HG02588 (cell line): ENCODE measurements around the gene CDK17.

ENCODE experiments used
- ATAC-seq: cut with Tn5 transposase; IDR thresholded peaks from one replicate; pipeline ENCODE4 v1.9.1; 2021; ENCODE audit warnings: mild to moderate bottlenecking, moderate library complexity; ENCODE audit not compliant: unreplicated experiment

Gene CDK17

GRCh38 chr12:96271469-96272199 is 128.6 kb downstream of the CDK17 start:
- ATAC-seq, result no peak

GRCh38 chr12:96266238-96266637 is 134.0 kb downstream of the CDK17 start:
- no peak for ATAC-seq

GRCh38 chr12:96265836-96266235 is 134.4 kb downstream of the CDK17 start:
- no peak for ATAC-seq

- no peak for ATAC-seq
Observed at GRCh38 chr12:96265400-96265799, 134.8 kb downstream of the CDK17 start.

GRCh38 chr12:96263449-96263902 is 136.8 kb downstream of the CDK17 start:
- no peak for ATAC-seq

GRCh38 chr12:96261557-96261956 is 138.7 kb downstream of the CDK17 start:
- no peak for ATAC-seq

GRCh38 chr12:96260644-96261043 is 139.6 kb downstream of the CDK17 start:
- ATAC-seq, result no peak

- ATAC-seq, result no peak
Observed at GRCh38 chr12:96260231-96260630, 140.0 kb downstream of the CDK17 start.

- ATAC-seq, result no peak
Observed at GRCh38 chr12:96258104-96258961, 141.9 kb downstream of the CDK17 start.

- no peak for ATAC-seq
Observed at GRCh38 chr12:96257550-96258103, 142.6 kb downstream of the CDK17 start.

- ATAC-seq, result no peak
Observed at GRCh38 chr12:96256672-96257361, 143.4 kb downstream of the CDK17 start.

- ATAC-seq, result no peak
Observed at GRCh38 chr12:96255077-96255476, 145.2 kb downstream of the CDK17 start.

- ATAC-seq, result no peak
Observed at GRCh38 chr12:96250119-96250685, 150.0 kb downstream of the CDK17 start.

- ATAC-seq, result no peak
Observed at GRCh38 chr12:96249196-96250118, 150.8 kb downstream of the CDK17 start.

- ATAC-seq, result no peak
Observed at GRCh38 chr12:96248136-96248931, 151.9 kb downstream of the CDK17 start.

- ATAC-seq, result no peak
Observed at GRCh38 chr12:96247563-96247962, 152.7 kb downstream of the CDK17 start.

GRCh38 chr12:96246926-96247505 is 153.2 kb downstream of the CDK17 start:
- ATAC-seq, result no peak

- ATAC-seq, result no peak
Observed at GRCh38 chr12:96244826-96245225, 155.4 kb downstream of the CDK17 start.

- ATAC-seq, result no peak
Observed at GRCh38 chr12:96242597-96242996, 157.6 kb downstream of the CDK17 start.
